Adrenal gland (tissue), 12 donors: ENCODE measurements around the gene ABCC5. TPM values are rescaled to one million over a fixed set of nuclear protein-coding genes. Genes with fewer than 3 reads are reported as not detected.

Source experiments
- DNase-seq, 7 donors: peaks; one replicate each; pipeline ENCODE4 v3.0.0-alpha.2; 2019 to 2020
- H3K27ac ChIP-seq, 5 donors: fragments of 200-600 bp; sonication (generic) in 4 of 5; 1 replicate in 3 of 5; 2 replicates in 2 of 5; pipeline versions ENCODE4 v1.5.1 to v1.8.0; 2016 to 2020; ENCODE audit warnings: mild to moderate bottlenecking in 1 of 5
- H3K27me3 ChIP-seq: fragments of 200-600 bp; 2 replicates; pipeline ENCODE4 v1.8.0; 2021
- H3K36me3 ChIP-seq, 2 donors: fragments of 200-600 bp; replicated peaks in 1 of 2; 1 replicate in 1 of 2; 2 replicates in 1 of 2; pipeline versions ENCODE4 v1.5.1 to v1.8.0; 2018 to 2022
- H3K4me1 ChIP-seq, 2 donors: fragments of 200-600 bp; replicated peaks in 1 of 2; 1 replicate in 1 of 2; 2 replicates in 1 of 2; pipeline versions ENCODE4 v1.5.1 to v1.8.0; 2018 to 2021
- H3K4me3 ChIP-seq, 4 donors: fragments of 200-600 bp; sonication (generic) in 3 of 4; one replicate each; pipeline ENCODE4 v1.5.1; 2016 to 2018
- H3K9me3 ChIP-seq, 3 donors: fragments of 200-600 bp; sonication (generic) in 1 of 3; replicated peaks in 1 of 3; 1 replicate in 2 of 3; 2 replicates in 1 of 3; pipeline versions ENCODE4 v1.5.1 to v1.8.0; 2016 to 2021
- POLR2A ChIP-seq, 2 donors: fragments of 450-650 bp; IDR thresholded peaks; one replicate each; pipeline ENCODE4 v1.6.1; 2017; ENCODE audit warnings: antibody characterized with exemption in 2 of 2, mild to moderate bottlenecking in 2 of 2, moderate library complexity in 1 of 2
- WGBS, 4 donors: extraction: QIAGEN DNeasy Blood & Tissue Kit in 2 of 4; methylation state at CpG; one replicate each; pipeline versions ENCODE4 v1.1.5 to v1.1.7; 2013 to 2017; 5-methylcytosine and 5-hydroxymethylcytosine counted together
- intact Hi-C, 2 donors: fragments of 100-400 bp; cut with DNase I; formaldehyde crosslinking; loops; one replicate each; pipeline versions ENCODE4 v1.14.1 to v1.15.0; 2022 to 2023
- polyA plus RNA-seq, 3 donors: library from polyadenylated mRNA; stranded (reverse); fragments of 200-250 nt in 2 of 3; fragments of 350-450 nt in 1 of 3; fragmentation: Illumina TruSeq in 1 of 3; extraction: RNeasy Lipid Tissue Mini Kit (QIAGEN cat#74804) in 1 of 3; gene quantifications; one replicate each; pipeline ENCODE4 v1.2.3, GENCODE V29; 2013 to 2014
- total RNA-seq, 9 donors: library from RNA; depleted of rRNA in 4 of 9; stranded (reverse); fragments of >200 nt in 4 of 9; fragments of 120-200 nt in 1 of 9; fragmentation: NEBNext Ultra II Directional in 1 of 9; extraction: Animal tissue kit (Norgen Biotek cat#: 25700) in 1 of 9; gene quantifications; one replicate each; pipeline versions ENCODE4 v1.1.0 to v1.2.4, GENCODE V29; 2013 to 2023
- TF ChIP-seq, protein P1 (sequence below), 6 experiments: fragments of 450-650 bp in 4 of 6; fragments of 200-600 bp in 2 of 6; sonication (generic) in 1 of 6; IDR thresholded peaks; 1 replicate in 5 of 6; 2 replicates in 1 of 6; pipeline versions ENCODE4 v1.5.1 to v1.8.0; 2016 to 2021; ENCODE audit warnings: antibody characterized with exemption in 6 of 6, mild to moderate bottlenecking in 2 of 6, moderate library complexity in 1 of 6
- donor health status: healthy with polysubstance abuse.
- donor health status: Bipolar disorder and iron deficiency.
- donor health status: DM: yes; HTN: yes; CAD: no.
- donor health status: DM: no; HTN: no; CAD: no.
- donor health status: DM: no; HTN: no; CAD: no.
- donor health status: DM: yes; HTN: yes; CAD: no.

Gene ABCC5
- total and polyA plus RNA-seq, 12 donors, result 11.4 to 53.9 (median 25.0) TPM

GRCh38 chr3:183884097-183884426 is 133.6 kb downstream of the ABCC5 start:
- 1 to 2% (median 1%) methylated on average over 9 of the region's 9 CpGs for WGBS, 4 donors
- intact Hi-C loops, result loop anchor here in 1 of 2 donors (10.0 kb wide), 2 partner anchors 59 to 409 kb away; partner anchors contain the start of gene MAP6D1

DNA sequence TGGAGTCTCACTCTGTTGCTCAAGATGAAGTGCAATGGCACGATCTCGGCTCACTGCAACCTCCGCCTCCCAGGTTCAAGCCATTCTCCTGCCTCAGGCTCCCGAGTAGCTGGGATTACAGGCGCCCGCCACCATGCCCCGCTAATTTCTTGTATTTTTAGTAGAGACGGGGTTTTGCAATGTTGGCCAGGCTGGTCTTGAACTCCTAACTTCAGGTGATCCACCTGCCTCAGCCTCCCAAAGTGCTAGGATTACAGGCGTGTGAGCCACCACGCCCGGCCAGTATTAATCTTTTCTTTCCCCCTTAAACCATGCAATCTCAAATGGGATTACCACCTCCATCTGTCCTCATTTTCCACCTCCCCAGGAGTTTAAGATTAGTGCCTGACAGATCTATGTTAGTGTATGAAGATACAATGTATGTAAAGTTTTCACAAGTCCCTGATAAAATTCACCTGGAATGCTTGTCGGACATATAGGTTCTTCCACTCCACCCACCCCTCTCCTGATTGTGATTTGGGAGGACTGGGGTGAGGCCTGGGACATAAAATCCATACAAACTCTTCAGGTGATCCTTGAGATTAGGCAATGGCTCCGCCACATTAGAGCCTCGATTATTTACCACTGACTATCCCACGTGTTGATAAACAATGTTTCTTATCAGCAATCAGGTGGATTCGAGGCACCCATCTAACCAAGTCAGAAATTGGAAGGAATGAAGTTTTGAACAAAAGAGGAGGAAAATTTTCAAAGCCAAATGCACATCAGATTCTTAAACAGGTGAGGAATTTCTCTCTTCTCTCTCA is 134.2 kb downstream of the ABCC5 start:
- no peaks in the 10 kb centered on the region for H3K36me3 ChIP-seq
- TF ChIP-seq, protein P1, sequence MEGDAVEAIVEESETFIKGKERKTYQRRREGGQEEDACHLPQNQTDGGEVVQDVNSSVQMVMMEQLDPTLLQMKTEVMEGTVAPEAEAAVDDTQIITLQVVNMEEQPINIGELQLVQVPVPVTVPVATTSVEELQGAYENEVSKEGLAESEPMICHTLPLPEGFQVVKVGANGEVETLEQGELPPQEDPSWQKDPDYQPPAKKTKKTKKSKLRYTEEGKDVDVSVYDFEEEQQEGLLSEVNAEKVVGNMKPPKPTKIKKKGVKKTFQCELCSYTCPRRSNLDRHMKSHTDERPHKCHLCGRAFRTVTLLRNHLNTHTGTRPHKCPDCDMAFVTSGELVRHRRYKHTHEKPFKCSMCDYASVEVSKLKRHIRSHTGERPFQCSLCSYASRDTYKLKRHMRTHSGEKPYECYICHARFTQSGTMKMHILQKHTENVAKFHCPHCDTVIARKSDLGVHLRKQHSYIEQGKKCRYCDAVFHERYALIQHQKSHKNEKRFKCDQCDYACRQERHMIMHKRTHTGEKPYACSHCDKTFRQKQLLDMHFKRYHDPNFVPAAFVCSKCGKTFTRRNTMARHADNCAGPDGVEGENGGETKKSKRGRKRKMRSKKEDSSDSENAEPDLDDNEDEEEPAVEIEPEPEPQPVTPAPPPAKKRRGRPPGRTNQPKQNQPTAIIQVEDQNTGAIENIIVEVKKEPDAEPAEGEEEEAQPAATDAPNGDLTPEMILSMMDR (IDR thresholded peaks at IDR 0.05), result no peak
- no peak for TF ChIP-seq POLR2A (IDR thresholded peaks at IDR 0.05)
- H3K4me3 ChIP-seq, result peak overlapping the region in 3 of 4 donors; percentile 58 to 76 (median 65)
- DNase-seq, result no peak
- 57 to 69% (median 64%) methylated on average over 16 of the region's 16 CpGs for WGBS, 4 donors
- peak overlapping the region in 3 of 5 donors; percentile 8 to 85 (median 52) for H3K27ac ChIP-seq
- H3K27me3 ChIP-seq, result no peaks in the 10 kb centered on the region
- intact Hi-C loops, result loop anchor here in 1 of 2 donors (10.0 kb wide), 2 partner anchors 59 to 409 kb away; partner anchors contain the start of gene MAP6D1
- H3K4me1 ChIP-seq, result peaks cover 11 to 23% of the 10 kb centered on the region in 2 donors
- no peaks in the 10 kb centered on the region for H3K9me3 ChIP-seq

More at GRCh38 chr3:183884097-183884426, 133.6 kb downstream of the ABCC5 start:
- Histone ChIP-seq H3K27ac (peak overlapping the region in 4 of 5 donors; percentile 50 to 89 (median 68)), H3K4me3 (peak overlapping the region; percentile 58 to 85 (median 70)), H3K9me3 (no peaks in the 10 kb centered on the region), H3K27me3 (no peaks in the 10 kb centered on the region), H3K4me1 (peaks cover 11 to 21% of the 10 kb centered on the region in 2 donors), H3K36me3 (no peaks in the 10 kb centered on the region)
- TF ChIP-seq, protein P1 (IDR thresholded peaks at IDR 0.05), result no peak
- TF ChIP-seq POLR2A (IDR thresholded peaks at IDR 0.05), result no peak
- DNase-seq, result no peak

DNA sequence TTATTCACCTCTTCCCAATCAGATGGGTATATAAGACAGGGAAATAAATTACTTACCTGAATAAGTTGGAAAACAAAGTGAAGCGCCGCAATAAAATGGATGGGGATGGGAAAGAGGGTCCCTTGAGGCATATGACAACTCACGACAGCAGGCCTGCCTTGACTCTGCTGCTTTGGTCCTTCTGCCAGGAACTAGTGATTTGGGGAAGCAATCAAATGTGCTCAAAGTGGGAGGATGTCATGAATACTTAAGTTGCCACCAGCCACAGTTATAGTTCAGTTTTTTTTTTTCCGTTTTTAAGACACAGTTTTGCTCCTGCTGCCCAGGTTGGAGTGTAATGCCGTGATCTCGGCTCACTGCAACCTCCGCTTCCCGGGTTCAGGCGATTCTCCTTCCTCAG is 137.6 kb downstream of the ABCC5 start:
- WGBS, 4 donors, result 79 to 89% (median 86%) methylated on average over 9 of the region's 9 CpGs
- intact Hi-C loops, result loop anchor here in 1 of 2 donors (10.0 kb wide), 2 partner anchors 55 to 405 kb away; partner anchors contain the start of gene MAP6D1
- peaks cover 11 to 23% of the 10 kb centered on the region in 2 donors for H3K4me1 ChIP-seq

GRCh38 chr3:183879243-183879642 is 138.4 kb downstream of the ABCC5 start:
- no peak overlapping the region for H3K4me3 ChIP-seq
- no peaks in the 10 kb centered on the region for H3K9me3 ChIP-seq
- WGBS, 4 donors, result 91 to 98% (median 95%) methylated on average over 2 of the region's 2 CpGs
- intact Hi-C loops, result no loop called here
- no peak for DNase-seq
- H3K4me1 ChIP-seq, result peaks cover 11 to 28% of the 10 kb centered on the region in 2 donors
- TF ChIP-seq POLR2A (IDR thresholded peaks at IDR 0.05), result no peak
- TF ChIP-seq, protein P1 (IDR thresholded peaks at IDR 0.05), result no peak
- H3K36me3 ChIP-seq, result no peaks in the 10 kb centered on the region
- H3K27me3 ChIP-seq, result no peaks in the 10 kb centered on the region
- H3K27ac ChIP-seq, result no peak overlapping the region

More for the DNA sequence above, 137.6 kb downstream of the ABCC5 start:
- no peak for DNase-seq
- TF ChIP-seq, protein P1 (IDR thresholded peaks at IDR 0.05), result no peak
- TF ChIP-seq POLR2A (IDR thresholded peaks at IDR 0.05), result no peak
- Histone ChIP-seq H3K9me3 (no peaks in the 10 kb centered on the region), H3K36me3 (no peaks in the 10 kb centered on the region), H3K27me3 (no peaks in the 10 kb centered on the region), H3K4me3 (no peak overlapping the region), H3K27ac (no peak overlapping the region)
